ENCODE results near the gene IL22RA1.

Gene IL22RA1

DNA sequence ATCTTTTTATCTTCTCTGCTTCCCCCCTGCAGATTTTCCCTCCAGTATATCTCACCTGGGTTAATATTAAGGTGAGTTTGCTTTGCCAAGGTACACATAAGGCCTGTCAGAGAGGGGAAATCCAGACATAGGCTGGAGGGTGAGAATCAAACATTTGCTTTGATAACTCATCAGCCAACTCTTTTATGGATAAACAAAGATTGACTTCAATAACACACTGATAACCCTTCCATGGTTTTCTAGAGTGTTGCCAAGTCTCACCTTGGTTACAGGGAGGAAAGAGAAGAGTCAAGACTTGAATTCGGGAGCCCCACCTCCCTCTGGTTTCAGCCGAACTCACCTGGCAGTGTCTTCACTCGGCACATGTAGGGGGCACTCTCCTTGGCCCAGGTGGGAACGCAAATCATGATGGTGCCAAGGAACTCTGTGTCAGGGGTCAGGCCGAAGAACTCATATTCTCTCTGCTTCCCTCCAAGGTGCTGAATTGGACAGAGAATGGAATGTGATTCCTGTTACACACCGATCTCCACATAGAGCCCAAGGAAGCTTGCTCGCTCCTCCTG, 15.1 kb downstream of the IL22RA1 start:
- H3K4me1 ChIP-seq (ENCODE audit: control insufficient read depth, low read depth, low read length), result no peaks in the 10 kb centered on the region
- H3K4me2 ChIP-seq (ENCODE audit: low read length), result no peak overlapping the region
- H3K4me3 ChIP-seq (ENCODE audit: low read length), result no peak overlapping the region
- no peak overlapping the region for H2BK15ac ChIP-seq (replicated peaks; ENCODE audit: low read depth)
- DNase-seq, result no peak
- H3K27me3 ChIP-seq (ENCODE audit: insufficient read depth, low read length, poor library complexity), result no peaks in the 10 kb centered on the region
- H3K27ac ChIP-seq (ENCODE audit: low read depth, low read length), result no peak overlapping the region
- H3K79me1 ChIP-seq (ENCODE audit: low read length), result no peaks in the 10 kb centered on the region
- no peak overlapping the region for H2BK5ac ChIP-seq (ENCODE audit: low read length)
- H2AK5ac ChIP-seq (ENCODE audit: low read length), result no peak overlapping the region
- no peak overlapping the region for H2BK120ac ChIP-seq (ENCODE audit: low read depth, low read length)
- no peak overlapping the region for H3K56ac ChIP-seq (ENCODE audit: low read length)
- H3K23ac ChIP-seq (ENCODE audit: low read length), result no peak overlapping the region
- no peak overlapping the region for H3K9ac ChIP-seq (ENCODE audit: low read length)
- WGBS (ENCODE audit: extremely low coverage, insufficient coverage, low lambda C conversion rate), result no CpG with 5 or more reads among the region's 7 CpGs
- no peak overlapping the region for H4K5ac ChIP-seq (ENCODE audit: low read length)
- H3K4ac ChIP-seq (ENCODE audit: low read depth, low read length), result no peak overlapping the region
- no peaks in the 10 kb centered on the region for H3K79me2 ChIP-seq (ENCODE audit: control insufficient read depth, insufficient read depth, low read length)
- no peak overlapping the region for H4K8ac ChIP-seq (ENCODE audit: low read depth, low read length)
- no peaks in the 10 kb centered on the region for H3K36me3 ChIP-seq (ENCODE audit: control insufficient read depth, insufficient read depth, low read length)
- no peak overlapping the region for H3K18ac ChIP-seq (ENCODE audit: low read length)

DNA sequence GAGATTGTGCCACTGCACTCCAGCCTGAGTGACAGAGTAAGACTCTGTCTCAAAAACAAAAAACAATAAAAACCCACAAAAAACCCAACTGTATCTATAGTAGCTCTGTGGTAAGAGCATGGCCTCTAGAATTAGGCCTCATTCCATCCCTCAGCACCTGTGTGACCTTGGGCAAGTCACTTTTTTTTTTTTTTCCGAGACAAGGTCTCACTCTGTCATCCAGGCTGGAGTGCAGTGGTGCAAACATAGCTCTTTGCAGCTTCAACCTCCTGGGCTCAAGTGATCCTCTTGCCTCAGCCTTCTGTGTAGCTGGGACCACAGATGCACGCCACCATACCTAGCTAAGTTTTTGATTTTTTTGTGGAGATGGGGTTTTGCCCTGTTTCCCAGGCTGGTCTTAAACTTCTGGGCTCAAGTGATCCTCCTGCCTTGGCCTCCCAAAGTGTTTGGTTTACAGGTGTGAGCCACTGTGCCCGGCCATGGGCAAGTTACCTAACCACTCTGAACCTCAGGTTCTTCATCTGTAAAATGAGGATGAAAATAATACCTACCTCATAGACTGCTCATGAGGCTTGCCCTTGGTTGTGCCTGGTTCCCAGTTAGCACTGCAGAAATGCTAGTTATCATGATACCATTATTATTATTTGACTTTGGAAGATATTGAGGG, 15.7 kb downstream of the IL22RA1 start:
- Histone ChIP-seq H4K8ac (ENCODE audit: low read depth, low read length) (no peak overlapping the region), H3K4me2 (ENCODE audit: low read length) (no peak overlapping the region), H3K23ac (ENCODE audit: low read length) (no peak overlapping the region), H2AK5ac (ENCODE audit: low read length) (no peak overlapping the region), H3K4me1 (ENCODE audit: control insufficient read depth, low read depth, low read length) (no peaks in the 10 kb centered on the region), H3K18ac (ENCODE audit: low read length) (no peak overlapping the region), H3K36me3 (ENCODE audit: control insufficient read depth, insufficient read depth, low read length) (no peaks in the 10 kb centered on the region), H2BK15ac (replicated peaks; ENCODE audit: low read depth) (no peak overlapping the region), H3K79me2 (ENCODE audit: control insufficient read depth, insufficient read depth, low read length) (no peaks in the 10 kb centered on the region), H2BK5ac (ENCODE audit: low read length) (no peak overlapping the region), H3K27me3 (ENCODE audit: insufficient read depth, low read length, poor library complexity) (no peaks in the 10 kb centered on the region), H3K9ac (ENCODE audit: low read length) (no peak overlapping the region), H4K5ac (ENCODE audit: low read length) (no peak overlapping the region), H3K27ac (ENCODE audit: low read depth, low read length) (no peak overlapping the region), H3K79me1 (ENCODE audit: low read length) (no peaks in the 10 kb centered on the region), H3K4me3 (ENCODE audit: low read length) (no peak overlapping the region), H2BK120ac (ENCODE audit: low read depth, low read length) (no peak overlapping the region), H3K4ac (ENCODE audit: low read depth, low read length) (no peak overlapping the region), H3K56ac (ENCODE audit: low read length) (no peak overlapping the region)
- DNase-seq, result no peak
- WGBS (ENCODE audit: extremely low coverage, insufficient coverage, low lambda C conversion rate), result no CpG with 5 or more reads among the region's 3 CpGs

DNA sequence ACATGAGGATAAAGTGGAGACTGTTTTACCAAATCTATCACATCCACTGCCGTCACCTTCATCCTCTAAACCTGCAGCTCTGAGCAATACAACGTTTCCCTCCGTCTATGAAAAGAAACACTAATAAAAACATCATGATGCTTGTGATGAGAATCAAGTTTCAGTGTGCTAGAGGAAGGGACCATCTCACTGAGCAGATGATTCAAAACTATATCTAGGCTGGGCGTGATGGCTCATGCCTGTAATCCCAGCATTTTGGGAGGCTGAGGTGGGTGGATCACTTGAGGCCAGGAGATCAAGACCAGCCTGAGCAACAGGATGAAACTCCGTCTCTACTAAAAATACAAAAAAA, 16.3 kb downstream of the IL22RA1 start:
- no peak overlapping the region for H3K9ac ChIP-seq (ENCODE audit: low read length)
- no peak overlapping the region for H2BK15ac ChIP-seq (replicated peaks; ENCODE audit: low read depth)
- no peak overlapping the region for H3K4me3 ChIP-seq (ENCODE audit: low read length)
- no peak overlapping the region for H3K18ac ChIP-seq (ENCODE audit: low read length)
- no peaks in the 10 kb centered on the region for H3K4me1 ChIP-seq (ENCODE audit: control insufficient read depth, low read depth, low read length)
- no peak overlapping the region for H3K56ac ChIP-seq (ENCODE audit: low read length)
- no CpG with 5 or more reads among the region's 5 CpGs for WGBS (ENCODE audit: extremely low coverage, insufficient coverage, low lambda C conversion rate)
- no peak overlapping the region for H4K5ac ChIP-seq (ENCODE audit: low read length)
- no peaks in the 10 kb centered on the region for H3K36me3 ChIP-seq (ENCODE audit: control insufficient read depth, insufficient read depth, low read length)
- no peaks in the 10 kb centered on the region for H3K79me1 ChIP-seq (ENCODE audit: low read length)
- no peaks in the 10 kb centered on the region for H3K27me3 ChIP-seq (ENCODE audit: insufficient read depth, low read length, poor library complexity)
- no peak for DNase-seq
- H3K4ac ChIP-seq (ENCODE audit: low read depth, low read length), result no peak overlapping the region
- no peak overlapping the region for H4K8ac ChIP-seq (ENCODE audit: low read depth, low read length)
- no peak overlapping the region for H2BK5ac ChIP-seq (ENCODE audit: low read length)
- no peak overlapping the region for H3K27ac ChIP-seq (ENCODE audit: low read depth, low read length)
- no peak overlapping the region for H3K23ac ChIP-seq (ENCODE audit: low read length)
- no peaks in the 10 kb centered on the region for H3K79me2 ChIP-seq (ENCODE audit: control insufficient read depth, insufficient read depth, low read length)
- H2AK5ac ChIP-seq (ENCODE audit: low read length), result no peak overlapping the region
- no peak overlapping the region for H3K4me2 ChIP-seq (ENCODE audit: low read length)
- H2BK120ac ChIP-seq (ENCODE audit: low read depth, low read length), result no peak overlapping the region

DNA sequence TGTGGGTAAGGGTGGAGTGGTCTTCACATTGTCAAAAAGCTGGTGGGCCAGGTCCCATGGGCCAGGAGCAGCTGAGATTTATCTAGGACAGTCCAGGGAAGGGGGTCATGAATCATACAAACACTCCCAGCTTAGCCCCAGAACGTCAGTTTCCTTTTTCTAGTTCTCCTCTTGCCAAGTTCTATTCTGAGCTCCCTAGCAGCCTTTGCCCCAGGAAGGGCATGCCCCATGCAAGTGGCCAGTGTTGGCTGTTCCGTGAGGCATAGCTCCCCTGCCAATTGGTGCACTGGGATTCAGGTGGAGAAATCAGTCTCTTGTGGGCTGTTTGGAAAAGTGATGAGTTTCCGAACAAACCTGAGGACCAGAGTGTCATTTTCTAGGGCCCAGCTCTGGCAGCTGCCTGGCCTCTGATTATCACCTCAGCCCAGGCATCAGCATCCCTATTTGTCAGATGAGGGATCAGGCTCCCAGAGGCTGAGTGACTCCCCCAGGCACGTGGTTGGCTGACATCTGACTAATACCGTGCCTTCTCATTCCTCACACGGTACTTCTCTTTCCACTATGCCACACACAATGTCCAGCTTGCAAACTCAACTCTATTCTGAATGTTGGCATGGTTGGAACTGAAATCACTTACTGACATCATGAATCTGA, 16.8 kb downstream of the IL22RA1 start:
- no peaks in the 10 kb centered on the region for H3K36me3 ChIP-seq (ENCODE audit: control insufficient read depth, insufficient read depth, low read length)
- H3K56ac ChIP-seq (ENCODE audit: low read length), result no peak overlapping the region
- H3K79me1 ChIP-seq (ENCODE audit: low read length), result no peaks in the 10 kb centered on the region
- H3K27me3 ChIP-seq (ENCODE audit: insufficient read depth, low read length, poor library complexity), result no peaks in the 10 kb centered on the region
- no peak overlapping the region for H4K8ac ChIP-seq (ENCODE audit: low read depth, low read length)
- H3K4ac ChIP-seq (ENCODE audit: low read depth, low read length), result no peak overlapping the region
- no peak overlapping the region for H3K23ac ChIP-seq (ENCODE audit: low read length)
- no peak overlapping the region for H2BK120ac ChIP-seq (ENCODE audit: low read depth, low read length)
- DNase-seq, result no peak
- no peak overlapping the region for H2AK5ac ChIP-seq (ENCODE audit: low read length)
- no CpG with 5 or more reads among the region's 6 CpGs for WGBS (ENCODE audit: extremely low coverage, insufficient coverage, low lambda C conversion rate)
- no peaks in the 10 kb centered on the region for H3K4me1 ChIP-seq (ENCODE audit: control insufficient read depth, low read depth, low read length)
- H3K27ac ChIP-seq (ENCODE audit: low read depth, low read length), result no peak overlapping the region
- H2BK15ac ChIP-seq (replicated peaks; ENCODE audit: low read depth), result no peak overlapping the region
- no peak overlapping the region for H3K4me2 ChIP-seq (ENCODE audit: low read length)
- H2BK5ac ChIP-seq (ENCODE audit: low read length), result no peak overlapping the region
- H3K79me2 ChIP-seq (ENCODE audit: control insufficient read depth, insufficient read depth, low read length), result no peaks in the 10 kb centered on the region
- no peak overlapping the region for H3K4me3 ChIP-seq (ENCODE audit: low read length)
- no peak overlapping the region for H3K18ac ChIP-seq (ENCODE audit: low read length)
- H4K5ac ChIP-seq (ENCODE audit: low read length), result no peak overlapping the region
- no peak overlapping the region for H3K9ac ChIP-seq (ENCODE audit: low read length)

DNA sequence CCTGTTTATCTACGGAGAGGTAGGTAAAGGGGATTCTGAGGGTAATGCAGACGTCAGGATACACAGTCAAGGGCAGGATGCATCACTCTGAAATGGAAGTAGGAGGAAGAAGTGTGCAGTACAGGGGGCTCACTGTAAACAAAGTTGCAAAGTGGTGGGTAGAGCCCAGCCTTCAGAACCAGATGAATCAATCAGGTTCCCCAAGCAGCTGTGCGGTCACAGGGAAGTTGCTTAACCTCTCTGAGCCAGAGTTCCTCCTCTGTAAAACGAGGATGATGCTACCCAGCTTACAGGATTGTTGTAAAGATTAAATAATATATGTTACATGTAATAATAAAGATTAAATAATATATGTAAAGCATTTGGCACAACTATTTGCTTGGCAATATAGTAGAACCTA, 17.5 kb downstream of the IL22RA1 start:
- DNase-seq, result no peak
- Histone ChIP-seq H2BK5ac (ENCODE audit: low read length) (no peak overlapping the region), H3K18ac (ENCODE audit: low read length) (no peak overlapping the region), H3K4me2 (ENCODE audit: low read length) (no peak overlapping the region), H2AK5ac (ENCODE audit: low read length) (no peak overlapping the region), H3K79me2 (ENCODE audit: control insufficient read depth, insufficient read depth, low read length) (no peaks in the 10 kb centered on the region), H2BK15ac (replicated peaks; ENCODE audit: low read depth) (no peak overlapping the region), H3K56ac (ENCODE audit: low read length) (no peak overlapping the region), H3K4me3 (ENCODE audit: low read length) (no peak overlapping the region), H3K4ac (ENCODE audit: low read depth, low read length) (no peak overlapping the region), H3K27ac (ENCODE audit: low read depth, low read length) (no peak overlapping the region), H4K8ac (ENCODE audit: low read depth, low read length) (no peak overlapping the region), H2BK120ac (ENCODE audit: low read depth, low read length) (no peak overlapping the region), H3K9ac (ENCODE audit: low read length) (no peak overlapping the region), H4K5ac (ENCODE audit: low read length) (no peak overlapping the region), H3K27me3 (ENCODE audit: insufficient read depth, low read length, poor library complexity) (no peaks in the 10 kb centered on the region), H3K79me1 (ENCODE audit: low read length) (no peaks in the 10 kb centered on the region), H3K36me3 (ENCODE audit: control insufficient read depth, insufficient read depth, low read length) (no peaks in the 10 kb centered on the region), H3K23ac (ENCODE audit: low read length) (no peak overlapping the region), H3K4me1 (ENCODE audit: control insufficient read depth, low read depth, low read length) (no peaks in the 10 kb centered on the region)
- no CpG with 5 or more reads among the region's 4 CpGs for WGBS (ENCODE audit: extremely low coverage, insufficient coverage, low lambda C conversion rate)
